Stomach (tissue), 9 donors: ENCODE results near the gene AKIRIN1. TPM values are rescaled to one million over a fixed set of nuclear protein-coding genes. Genes with fewer than 3 reads are reported as not detected.
"Not testable (repeated sequence)": the region's sequence is repeated elsewhere in the genome, so short reads cannot be mapped to it uniquely, and the experiment has no call there.

Experiments used
- DNase-seq, 2 donors: peaks; one replicate each; pipeline versions ENCODE4 v3.0.0 to v3.0.0-alpha.2; 2013 to 2019
- H3K27ac ChIP-seq, 5 donors: fragments of 200-600 bp in 4 of 5; sonication (generic) in 4 of 5; one replicate each; pipeline ENCODE4 v1.5.1; 2013 to 2019; ENCODE audit warnings: mild to moderate bottlenecking in 1 of 5, moderate library complexity in 1 of 5
- H3K27me3 ChIP-seq, 3 donors: fragments of 200-600 bp; sonication (generic); one replicate each; pipeline ENCODE4 v1.5.1; 2017 to 2019; ENCODE audit warnings: mixed run types in 1 of 3
- H3K36me3 ChIP-seq, 4 donors: fragments of 200-600 bp; sonication (generic); 1 replicate in 3 of 4; 2 replicates in 1 of 4; pipeline ENCODE4 v1.5.1; 2016 to 2019
- H3K4me1 ChIP-seq, 4 donors: fragments of 200-600 bp; sonication (generic); one replicate each; pipeline ENCODE4 v1.5.1; 2016 to 2019
- H3K4me3 ChIP-seq, 4 donors: fragments of 200-600 bp; sonication (generic) in 3 of 4; one replicate each; pipeline ENCODE4 v1.5.1; 2016 to 2019; ENCODE audit warnings: mild to moderate bottlenecking in 1 of 4
- H3K9me3 ChIP-seq, 4 donors: fragments of 200-600 bp; sonication (generic); one replicate each; pipeline ENCODE4 v1.5.1; 2016 to 2019
- EP300 ChIP-seq: sonication (generic); formaldehyde crosslinking; IDR thresholded peaks from one replicate; pipeline ENCODE4 v1.6.1; 2017; ENCODE audit warnings: antibody characterized with exemption
- POLR2A ChIP-seq, 4 donors: fragments of 450-650 bp; IDR thresholded peaks; one replicate each; pipeline ENCODE4 v1.6.1; 2016; ENCODE audit warnings: antibody characterized with exemption in 4 of 4, control low read depth in 2 of 4, mild to moderate bottlenecking in 1 of 4, moderate library complexity in 1 of 4
- POLR2AphosphoS5 ChIP-seq, 3 donors: sonication (generic); formaldehyde crosslinking; IDR thresholded peaks; one replicate each; pipeline ENCODE4 v1.6.1; 2016; ENCODE audit warnings: antibody characterized with exemption in 3 of 3
- WGBS, 5 donors: extraction: QIAGEN DNeasy Blood & Tissue Kit in 3 of 5; methylation state at CpG; one replicate each; pipeline versions ENCODE4 v1.1.5 to v1.1.7; 2013 to 2018; 5-methylcytosine and 5-hydroxymethylcytosine counted together
- intact Hi-C: fragments of 100-400 bp; cut with DNase I; formaldehyde crosslinking; loops from one replicate; pipeline ENCODE4 v1.15.1; 2023; ENCODE audit warnings: low total_unique reads
- polyA plus RNA-seq, 3 donors: library from polyadenylated mRNA; stranded (reverse); fragments of 200-250 nt; gene quantifications; one replicate each; pipeline ENCODE4 v1.2.3, GENCODE V29; 2013
- total RNA-seq, 5 donors: library from RNA; depleted of rRNA; stranded (reverse); fragments of >200 nt; gene quantifications; one replicate each; pipeline versions ENCODE4 v1.1.0 to v1.2.3, GENCODE V29; 2014 to 2016
- TF ChIP-seq, protein P1 (sequence below), 7 experiments: fragments of 450-650 bp in 4 of 7; fragments of 200-600 bp in 3 of 7; sonication (generic) in 3 of 7; IDR thresholded peaks; one replicate each; pipeline ENCODE4 v1.5.1; 2016 to 2019; ENCODE audit warnings: antibody characterized with exemption in 7 of 7, control low read depth in 2 of 7, mild to moderate bottlenecking in 1 of 7
- donor health status: healthy with polysubstance abuse.
- donor health status: Bipolar disorder and iron deficiency.
- donor health status: healthy.

AKIRIN1 gene
- total and polyA plus RNA-seq, 8 donors, result 14.8 to 134 (median 33.9) TPM

DNA sequence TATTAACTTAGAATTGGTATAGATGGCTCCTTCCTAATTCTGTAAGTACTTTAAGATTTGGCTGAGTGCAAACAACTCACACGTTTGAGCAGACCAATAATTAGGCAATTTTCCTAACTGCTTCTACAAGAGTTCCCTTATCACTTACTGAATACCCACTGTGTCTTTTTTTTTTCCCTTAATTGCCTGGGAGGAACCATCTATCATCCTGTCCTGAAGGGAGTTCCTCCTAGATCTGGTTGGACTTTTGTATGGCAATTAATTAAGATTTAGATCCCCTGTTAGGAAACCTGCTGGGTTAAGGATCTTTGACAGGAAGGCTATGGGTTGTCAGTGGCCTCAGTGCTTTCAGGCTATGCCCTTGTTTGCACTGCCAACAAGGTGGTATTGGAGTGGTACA, 11.7 kb upstream of the AKIRIN1 start:
- H3K36me3 ChIP-seq, H3K27ac ChIP-seq, H3K27me3 ChIP-seq, H3K4me3 ChIP-seq, DNase-seq, H3K4me1 ChIP-seq, intact Hi-C loops: not testable (repeated sequence)
- peaks cover 8 to 16% (median 10%) of the 10 kb centered on the region in 4 donors for H3K9me3 ChIP-seq
- WGBS, 5 donors, result 38 to 70% (median 55%) methylated on average over 1 of the region's 1 CpG

DNA sequence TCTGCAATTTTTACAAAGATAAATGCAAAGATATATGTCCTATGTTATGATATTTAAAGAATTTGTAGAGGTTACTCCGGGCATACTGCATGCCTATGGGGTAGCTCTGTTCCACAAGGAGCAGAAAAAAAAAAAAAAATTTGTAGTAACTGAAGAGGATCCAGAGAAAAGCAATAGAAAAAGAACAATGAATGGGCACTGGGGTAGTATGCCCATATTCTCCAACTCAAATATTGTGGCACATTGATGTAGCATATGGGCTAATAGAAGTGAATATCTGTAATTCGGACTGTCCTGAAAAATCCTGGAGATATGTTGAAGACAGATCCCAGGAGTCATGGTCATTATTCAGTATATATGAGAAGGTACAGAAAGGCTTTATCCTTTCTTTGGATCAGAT, 1.1 kb upstream of the AKIRIN1 start:
- Histone ChIP-seq H3K9me3 (no peaks in the 10 kb centered on the region), H3K36me3 (peaks cover 0 to 13% (median 4%) of the 10 kb centered on the region in 4 donors), H3K27ac (peak overlapping the region in 4 of 5 donors; percentile 89 to 99 (median 96)), H3K27me3 (no peaks in the 10 kb centered on the region), H3K4me1 (peaks cover 15 to 47% (median 26%) of the 10 kb centered on the region in 4 donors), H3K4me3 (no peak overlapping the region)
- no peak for DNase-seq
- WGBS, 5 donors, result 32 to 78% (median 65%) methylated on average over 2 of the region's 2 CpGs
- TF ChIP-seq, protein P1, sequence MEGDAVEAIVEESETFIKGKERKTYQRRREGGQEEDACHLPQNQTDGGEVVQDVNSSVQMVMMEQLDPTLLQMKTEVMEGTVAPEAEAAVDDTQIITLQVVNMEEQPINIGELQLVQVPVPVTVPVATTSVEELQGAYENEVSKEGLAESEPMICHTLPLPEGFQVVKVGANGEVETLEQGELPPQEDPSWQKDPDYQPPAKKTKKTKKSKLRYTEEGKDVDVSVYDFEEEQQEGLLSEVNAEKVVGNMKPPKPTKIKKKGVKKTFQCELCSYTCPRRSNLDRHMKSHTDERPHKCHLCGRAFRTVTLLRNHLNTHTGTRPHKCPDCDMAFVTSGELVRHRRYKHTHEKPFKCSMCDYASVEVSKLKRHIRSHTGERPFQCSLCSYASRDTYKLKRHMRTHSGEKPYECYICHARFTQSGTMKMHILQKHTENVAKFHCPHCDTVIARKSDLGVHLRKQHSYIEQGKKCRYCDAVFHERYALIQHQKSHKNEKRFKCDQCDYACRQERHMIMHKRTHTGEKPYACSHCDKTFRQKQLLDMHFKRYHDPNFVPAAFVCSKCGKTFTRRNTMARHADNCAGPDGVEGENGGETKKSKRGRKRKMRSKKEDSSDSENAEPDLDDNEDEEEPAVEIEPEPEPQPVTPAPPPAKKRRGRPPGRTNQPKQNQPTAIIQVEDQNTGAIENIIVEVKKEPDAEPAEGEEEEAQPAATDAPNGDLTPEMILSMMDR (IDR thresholded peaks at IDR 0.05), result no peak
- no peak for TF ChIP-seq EP300
- TF ChIP-seq POLR2AphosphoS5 (IDR thresholded peaks at IDR 0.05), result no peak
- TF ChIP-seq POLR2A (IDR thresholded peaks at IDR 0.05), result no peak
- intact Hi-C loops, result no loop called here

DNA sequence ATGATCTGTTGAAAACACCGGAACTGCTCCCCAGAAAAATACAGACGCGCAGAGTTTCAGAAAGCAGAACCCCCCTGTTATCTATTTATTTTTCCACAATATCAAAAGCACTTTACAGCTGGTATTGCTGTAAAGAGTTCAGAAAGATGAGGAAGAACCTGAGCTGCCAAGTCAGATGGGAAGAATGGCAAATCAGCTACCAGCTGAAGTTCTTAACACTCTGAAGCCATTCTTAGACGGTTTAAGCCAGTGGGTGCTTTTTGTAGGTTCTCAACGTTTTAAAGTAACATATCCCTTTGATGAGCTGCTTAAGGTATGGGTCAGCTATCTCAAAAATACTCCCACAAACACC, 714 bp upstream of the AKIRIN1 start:
- Histone ChIP-seq H3K4me3 (peak overlapping the region; percentile 83 to 100 (median 96)), H3K9me3 (no peaks in the 10 kb centered on the region), H3K36me3 (peaks cover 0 to 17% (median 5%) of the 10 kb centered on the region in 4 donors), H3K27ac (peak overlapping the region; percentile 89 to 99 (median 95)), H3K27me3 (no peaks in the 10 kb centered on the region), H3K4me1 (peaks cover 15 to 51% (median 28%) of the 10 kb centered on the region in 4 donors)
- TF ChIP-seq POLR2AphosphoS5 (IDR thresholded peaks at IDR 0.05) (no peak), POLR2A (IDR thresholded peaks at IDR 0.05) (no peak), EP300 (no peak)
- TF ChIP-seq, protein P1 (IDR thresholded peaks at IDR 0.05), result no peak
- 13 to 25% (median 16%) methylated on average over 5 of the region's 5 CpGs for WGBS, 5 donors
- DNase-seq, result peak in 1 of 2 donors; percentile 45
- intact Hi-C loops, result no loop called here

DNA sequence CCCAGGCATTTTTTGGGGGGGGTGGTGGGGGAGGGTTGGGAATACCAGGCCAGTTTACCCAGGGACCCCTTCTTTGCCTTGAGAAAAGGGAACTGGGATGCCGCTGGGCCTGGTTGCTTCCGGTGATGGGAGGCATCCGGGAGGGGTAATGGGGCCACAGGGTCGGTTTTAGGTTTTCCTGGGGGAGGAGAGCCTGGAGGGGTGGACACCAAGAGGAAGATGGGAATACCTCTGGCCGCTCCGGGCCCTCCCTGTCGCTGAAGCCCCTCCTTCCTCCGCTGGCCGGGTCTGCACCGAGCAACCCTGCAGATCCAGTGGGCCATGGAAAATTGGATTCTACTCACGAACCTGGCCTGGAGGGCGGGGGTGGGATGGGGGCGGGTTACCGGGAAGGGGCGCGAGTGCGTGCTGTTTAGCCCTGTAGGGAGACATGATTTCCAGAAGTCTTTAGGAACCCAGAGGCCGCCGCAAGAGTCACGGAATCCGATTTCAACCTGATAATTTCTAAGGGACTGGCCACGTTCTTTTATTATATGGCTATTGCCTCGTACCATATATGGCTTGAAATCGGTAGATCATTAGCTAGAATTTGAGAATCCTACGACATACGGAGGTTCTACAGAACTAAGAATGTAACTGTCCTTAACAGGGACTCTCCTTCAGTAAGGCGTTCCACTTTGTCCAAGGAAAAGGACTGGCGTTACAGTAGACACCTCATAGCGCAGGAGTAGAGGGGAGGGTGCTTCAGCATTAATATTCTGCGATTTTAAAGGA, 749 bp downstream of the AKIRIN1 start:
- peak; percentile 27 to 74 for DNase-seq
- peaks cover 0 to 25% (median 15%) of the 10 kb centered on the region in 4 donors for H3K36me3 ChIP-seq
- 0 to 1% (median 0%) methylated on average over 28 to 30 of the region's 30 CpGs for WGBS, 5 donors

More for the DNA sequence above, 749 bp downstream of the AKIRIN1 start:
- Histone ChIP-seq H3K27ac (peak overlapping the region; percentile 89 to 99 (median 95)), H3K27me3 (no peaks in the 10 kb centered on the region), H3K9me3 (no peaks in the 10 kb centered on the region), H3K4me3 (peak overlapping the region; percentile 83 to 100 (median 96)), H3K4me1 (peaks cover 22 to 54% (median 40%) of the 10 kb centered on the region in 4 donors)
- intact Hi-C loops, result no loop called here
- TF ChIP-seq, protein P1 (IDR thresholded peaks at IDR 0.05), result no peak
